Measurements from ENCODE around the gene SASS6. TPM values are rescaled to one million over a fixed set of nuclear protein-coding genes. Genes with fewer than 3 reads are reported as not detected.

SASS6 gene
- total RNA-seq, 1 donor, result 9.5 TPM

GRCh38 chr1:100164216-100164615, 31.5 kb upstream of the SASS6 start:
- TF ChIP-seq CTCF (IDR thresholded peaks at IDR 0.05; ENCODE audit: insufficient read depth, low read length), result no peak
- peak; percentile 89 for DNase-seq (ENCODE audit: low read depth)
- no peak overlapping the region for H3K4me3 ChIP-seq (ENCODE audit: low read depth, low read length)

GRCh38 chr1:100162881-100163280, 30.2 kb upstream of the SASS6 start:
- no peak for TF ChIP-seq CTCF (IDR thresholded peaks at IDR 0.05; ENCODE audit: insufficient read depth, low read length)
- no peak for DNase-seq (ENCODE audit: low read depth)
- H3K4me3 ChIP-seq (ENCODE audit: low read depth, low read length), result no peak overlapping the region

- TF ChIP-seq CTCF (IDR thresholded peaks at IDR 0.05; ENCODE audit: insufficient read depth, low read length), result no peak
- DNase-seq (ENCODE audit: low read depth), result no peak
- no peak overlapping the region for H3K4me3 ChIP-seq (ENCODE audit: low read depth, low read length)
Observed at GRCh38 chr1:100152271-100152670, 19.5 kb upstream of the SASS6 start.

- no peak for DNase-seq (ENCODE audit: low read depth)
- no peak for TF ChIP-seq CTCF (IDR thresholded peaks at IDR 0.05; ENCODE audit: insufficient read depth, low read length)
- H3K4me3 ChIP-seq (ENCODE audit: low read depth, low read length), result no peak overlapping the region
Observed at GRCh38 chr1:100151679-100152078, 18.9 kb upstream of the SASS6 start.

GRCh38 chr1:100147875-100148274, 15.1 kb upstream of the SASS6 start:
- no peak for DNase-seq (ENCODE audit: low read depth)
- TF ChIP-seq CTCF (IDR thresholded peaks at IDR 0.05; ENCODE audit: insufficient read depth, low read length), result no peak
- no peak overlapping the region for H3K4me3 ChIP-seq (ENCODE audit: low read depth, low read length)

GRCh38 chr1:100146958-100147357, 14.2 kb upstream of the SASS6 start:
- no peak for TF ChIP-seq CTCF (IDR thresholded peaks at IDR 0.05; ENCODE audit: insufficient read depth, low read length)
- no peak for DNase-seq (ENCODE audit: low read depth)
- no peak overlapping the region for H3K4me3 ChIP-seq (ENCODE audit: low read depth, low read length)

GRCh38 chr1:100145116-100145515, 12.4 kb upstream of the SASS6 start:
- H3K4me3 ChIP-seq (ENCODE audit: low read depth, low read length), result no peak overlapping the region
- no peak for DNase-seq (ENCODE audit: low read depth)
- TF ChIP-seq CTCF (IDR thresholded peaks at IDR 0.05; ENCODE audit: insufficient read depth, low read length), result no peak

Data from fibroblast of the aortic adventitia (primary cell).